ENCODE results near the gene C6orf52.
"Not testable (repeated sequence)": the region's sequence is repeated elsewhere in the genome, so short reads cannot be mapped to it uniquely, and the experiment has no call there.

C6orf52 gene

GRCh38 chr6:10695086-10695657, 756 bp upstream of the C6orf52 start:
- DNase-seq (ENCODE audit: low read depth), result no peak

- DNase-seq (ENCODE audit: low read depth), result no peak
These were observed 1.4 kb downstream of the C6orf52 start for GRCh38 chr6:10692965-10693538.

GRCh38 chr6:10690651-10691445, 3.6 kb downstream of the C6orf52 start:
- no peak for DNase-seq (ENCODE audit: low read depth)

GRCh38 chr6:10687582-10687981, 6.8 kb downstream of the C6orf52 start:
- no peak for DNase-seq (ENCODE audit: low read depth)

- no peak for DNase-seq (ENCODE audit: low read depth)
These were observed 7.5 kb downstream of the C6orf52 start for GRCh38 chr6:10686901-10687300.

GRCh38 chr6:10685092-10685915, 9.1 kb downstream of the C6orf52 start:
- DNase-seq (ENCODE audit: low read depth), result no peak

- no peak for DNase-seq (ENCODE audit: low read depth)
These were observed 9.8 kb downstream of the C6orf52 start for GRCh38 chr6:10684618-10685017.

GRCh38 chr6:10682355-10682988, 11.9 kb downstream of the C6orf52 start:
- DNase-seq (ENCODE audit: low read depth), result no peak

GRCh38 chr6:10681795-10682194, 12.6 kb downstream of the C6orf52 start:
- DNase-seq (ENCODE audit: low read depth), result no peak

- DNase-seq (ENCODE audit: low read depth), result no peak
These were observed 16.0 kb downstream of the C6orf52 start for GRCh38 chr6:10678456-10678855.

- no peak for DNase-seq (ENCODE audit: low read depth)
These were observed 18.0 kb downstream of the C6orf52 start for GRCh38 chr6:10676403-10676802.

- no peak for DNase-seq (ENCODE audit: low read depth)
These were observed 26.1 kb downstream of the C6orf52 start for GRCh38 chr6:10668126-10668917.

- not testable (repeated sequence) for DNase-seq (ENCODE audit: low read depth)
These were observed 28.8 kb downstream of the C6orf52 start for GRCh38 chr6:10665595-10665994.

GRCh38 chr6:10662742-10663141, 31.7 kb downstream of the C6orf52 start:
- DNase-seq (ENCODE audit: low read depth), result no peak

GRCh38 chr6:10662207-10662606, 32.2 kb downstream of the C6orf52 start:
- no peak for DNase-seq (ENCODE audit: low read depth)

- DNase-seq (ENCODE audit: low read depth), result not testable (repeated sequence)
These were observed 33.8 kb downstream of the C6orf52 start for GRCh38 chr6:10660431-10661191.

- no peak for DNase-seq (ENCODE audit: low read depth)
These were observed 34.6 kb downstream of the C6orf52 start for GRCh38 chr6:10659699-10660348.

- DNase-seq (ENCODE audit: low read depth), result no peak
These were observed 35.3 kb downstream of the C6orf52 start for GRCh38 chr6:10658910-10659698.

- DNase-seq (ENCODE audit: low read depth), result no peak
These were observed 38.8 kb downstream of the C6orf52 start for GRCh38 chr6:10655508-10656055.
